SK-N-MC (cell line): Measurements from ENCODE around the gene TTLL12.

Experiments
- EZH2 ChIP-seq: fragments of 200-600 bp; sonication (generic); IDR thresholded peaks from one replicate; pipeline ENCODE4 v1.6.1; 2017; ENCODE audit warnings: antibody characterized with exemption
- POLR2AphosphoS5 ChIP-seq: IDR thresholded peaks from 2 replicates; pipeline ENCODE4 v1.6.1; 2012; ENCODE audit warnings: mild to moderate bottlenecking, low read depth, low read length, borderline replicate concordance

GRCh38 chr22:43209971-43210370 lies 23.0 kb upstream of the TTLL12 start:
- TF ChIP-seq EZH2 (no peak), POLR2AphosphoS5 (no peak)
